IPS DF 4.7 (cell line): Measurements from ENCODE around the gene PCDHGC5.

Experiments used
- DNase-seq: peaks from one replicate; pipeline ENCODE4 v3.0.0-alpha.2; 2013; ENCODE audit warnings: low spot score; ENCODE audit errors: extremely low read depth

PCDHGC5 gene

DNA sequence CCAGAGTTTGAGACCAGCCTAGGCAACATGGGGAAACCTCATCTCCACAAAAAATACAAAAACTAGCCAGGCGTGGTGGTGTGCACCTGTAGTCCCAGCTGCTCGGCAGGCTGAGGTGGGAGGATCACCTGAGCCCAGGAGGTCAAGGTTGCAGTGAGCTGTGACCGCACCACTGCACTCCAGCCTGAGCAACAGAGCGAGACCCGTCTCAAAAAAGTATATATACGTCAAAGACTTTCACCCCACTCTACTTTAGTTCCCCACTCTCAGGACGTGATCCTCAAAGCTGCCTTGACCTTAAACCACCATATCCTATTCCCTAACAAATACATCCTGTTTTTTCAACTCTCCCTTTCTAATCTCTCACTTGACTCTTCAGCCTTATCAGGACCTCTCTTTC lies 41.0 kb downstream of the PCDHGC5 start:
- no peak for DNase-seq

DNA sequence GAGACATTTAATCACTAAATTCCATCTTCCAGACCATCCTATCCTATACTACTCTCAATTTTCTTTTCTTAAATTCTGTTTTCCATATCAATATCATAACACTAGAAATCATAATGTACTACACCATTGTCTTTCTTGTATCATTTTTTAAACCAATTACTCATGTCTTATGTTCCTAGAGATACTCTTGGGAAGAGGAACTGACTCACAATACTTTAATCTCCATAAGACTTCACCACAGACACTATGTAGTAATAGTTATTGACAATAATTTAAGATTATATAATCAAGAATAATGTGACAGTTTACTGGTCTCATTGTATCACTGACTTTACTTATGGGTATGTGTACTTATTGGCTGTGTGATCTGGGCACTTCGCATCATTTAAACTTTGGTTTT lies 43.8 kb downstream of the PCDHGC5 start:
- no peak for DNase-seq

DNA sequence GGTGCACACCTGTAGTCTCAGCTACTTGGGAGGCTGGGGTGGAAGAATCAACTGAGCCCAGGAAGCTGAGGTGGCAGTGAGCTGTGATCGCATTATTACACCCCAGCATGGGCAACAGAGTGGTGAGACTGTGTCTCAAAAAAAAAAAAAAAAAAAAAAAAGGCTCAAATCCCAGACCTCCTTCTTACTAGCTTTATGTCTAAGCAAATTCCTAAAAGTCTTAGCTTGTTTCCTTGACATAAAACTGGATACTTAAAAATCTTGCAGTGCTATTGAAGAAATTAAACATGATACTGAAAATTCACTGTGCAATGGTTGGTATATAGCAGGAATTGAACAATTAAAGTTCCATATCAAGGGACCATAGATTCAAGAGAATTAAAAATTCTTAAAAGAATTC lies 45.0 kb downstream of the PCDHGC5 start:
- DNase-seq, result no peak

DNA sequence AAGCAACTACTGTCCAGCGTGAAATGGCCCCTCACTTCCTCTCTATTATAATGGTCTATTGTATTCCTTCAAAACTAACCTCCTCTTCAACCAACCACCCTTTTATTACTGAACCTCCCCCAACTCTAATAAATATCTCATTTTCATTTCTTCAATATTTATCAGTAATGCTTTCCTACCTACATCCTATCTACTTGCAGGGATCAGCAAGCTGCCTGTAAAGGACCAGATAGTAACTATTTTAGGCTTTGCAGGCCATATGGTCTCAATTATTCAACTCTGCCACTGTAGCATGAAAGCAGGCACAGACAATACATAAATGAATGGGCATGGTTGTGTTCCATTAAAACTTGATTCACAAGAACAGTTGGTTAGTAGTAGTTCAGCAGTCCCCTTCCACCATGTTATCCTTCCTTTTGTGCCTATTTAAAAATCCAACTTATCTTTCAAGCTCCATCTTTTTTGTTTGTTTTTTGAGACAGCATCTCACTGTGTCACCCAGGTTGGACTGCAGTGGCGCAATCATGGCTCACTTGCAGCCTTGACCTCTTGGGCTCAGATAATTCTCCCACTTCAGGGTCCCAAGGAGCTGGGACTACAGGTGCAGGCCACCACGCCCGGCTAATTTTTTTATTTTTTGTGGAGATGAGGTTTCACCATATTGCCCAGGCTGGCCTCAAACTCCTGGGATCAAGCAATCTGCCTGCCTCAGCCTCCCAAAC lies 45.8 kb downstream of the PCDHGC5 start:
- DNase-seq, result no peak
